Prostate gland (tissue), 2 donors: ENCODE data around the gene SWSAP1. TPM values are rescaled to one million over a fixed set of nuclear protein-coding genes. Genes with fewer than 3 reads are reported as not detected.

ENCODE experiments used
- DNase-seq: peaks from one replicate; pipeline ENCODE4 v3.0.0-alpha.2; 2019; ENCODE audit warnings: low spot score
- H3K27ac ChIP-seq, 2 donors: fragments of 200-600 bp; sonication (generic); 2 replicates each; pipeline ENCODE4 v1.5.1; 2017 to 2019
- H3K27me3 ChIP-seq: fragments of 200-600 bp; sonication (generic); replicated peaks from 2 replicates; pipeline ENCODE4 v1.5.1; 2019; ENCODE audit not compliant: insufficient read depth
- H3K36me3 ChIP-seq, 2 donors: fragments of 200-600 bp; sonication (generic); 1 replicate in 1 of 2; 2 replicates in 1 of 2; pipeline versions ENCODE4 v1.5.1 to v1.8.1; 2017 to 2019
- H3K4me1 ChIP-seq: fragments of 200-600 bp; sonication (generic); replicated peaks from 2 replicates; pipeline ENCODE4 v1.5.1; 2019
- H3K4me3 ChIP-seq, 2 donors: fragments of 200-600 bp; sonication (generic); 2 replicates each; pipeline ENCODE4 v1.5.1; 2017 to 2019
- H3K9me3 ChIP-seq: fragments of 200-600 bp; sonication (generic); 2 replicates; pipeline ENCODE4 v1.5.1; 2017
- POLR2A ChIP-seq: fragments of 450-650 bp; IDR thresholded peaks from one replicate; pipeline ENCODE4 v1.6.1; 2016; ENCODE audit warnings: antibody characterized with exemption, mild to moderate bottlenecking
- POLR2AphosphoS5 ChIP-seq: sonication (generic); formaldehyde crosslinking; IDR thresholded peaks from one replicate; pipeline ENCODE4 v1.6.1; 2017; ENCODE audit warnings: antibody characterized with exemption
- WGBS: methylation state at CpG from one replicate; pipeline ENCODE4 v1.1.5; 2018; 5-methylcytosine and 5-hydroxymethylcytosine counted together
- intact Hi-C: fragments of 100-400 bp; cut with DNase I; formaldehyde crosslinking; loops from one replicate; pipeline ENCODE4 v1.14.2; 2022
- total RNA-seq, 2 donors: library from RNA; depleted of rRNA; stranded (reverse); fragments of >200 nt; gene quantifications; one replicate each; pipeline ENCODE4 v1.1.0, GENCODE V29; 2016
- TF ChIP-seq, protein P1 (sequence below), 4 experiments: fragments of 200-600 bp in 2 of 4; fragments of 450-650 bp in 2 of 4; sonication (generic) in 2 of 4; IDR thresholded peaks; 1 replicate in 3 of 4; 2 replicates in 1 of 4; pipeline ENCODE4 v1.5.1; 2016 to 2019; ENCODE audit warnings: antibody characterized with exemption in 4 of 4, mild to moderate bottlenecking in 2 of 4, moderate library complexity in 2 of 4

SWSAP1 gene
- total RNA-seq, 2 donors from 2014 or later = 4.1 to 6.3 TPM

DNA sequence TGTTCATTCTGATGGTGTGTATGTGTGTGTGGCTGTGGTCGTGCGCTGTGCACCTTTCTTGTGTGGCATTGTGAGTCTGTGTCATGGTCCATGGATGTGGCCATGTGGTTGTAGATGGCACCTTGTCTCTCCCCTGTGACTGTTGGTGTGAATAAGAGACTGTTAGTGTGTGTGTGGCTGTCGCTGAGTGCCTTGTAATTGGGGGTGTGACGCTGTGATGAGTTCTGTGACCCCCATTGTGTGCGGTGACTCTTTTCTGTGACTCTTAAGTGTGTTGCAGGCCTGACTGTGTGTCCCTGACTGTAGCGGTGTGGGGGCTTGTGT is 18.4 kb upstream of the SWSAP1 start:
- Histone ChIP-seq H3K4me3 (peak overlapping the region; percentile 61 to 81), H3K9me3 (no peaks in the 10 kb centered on the region)

DNA sequence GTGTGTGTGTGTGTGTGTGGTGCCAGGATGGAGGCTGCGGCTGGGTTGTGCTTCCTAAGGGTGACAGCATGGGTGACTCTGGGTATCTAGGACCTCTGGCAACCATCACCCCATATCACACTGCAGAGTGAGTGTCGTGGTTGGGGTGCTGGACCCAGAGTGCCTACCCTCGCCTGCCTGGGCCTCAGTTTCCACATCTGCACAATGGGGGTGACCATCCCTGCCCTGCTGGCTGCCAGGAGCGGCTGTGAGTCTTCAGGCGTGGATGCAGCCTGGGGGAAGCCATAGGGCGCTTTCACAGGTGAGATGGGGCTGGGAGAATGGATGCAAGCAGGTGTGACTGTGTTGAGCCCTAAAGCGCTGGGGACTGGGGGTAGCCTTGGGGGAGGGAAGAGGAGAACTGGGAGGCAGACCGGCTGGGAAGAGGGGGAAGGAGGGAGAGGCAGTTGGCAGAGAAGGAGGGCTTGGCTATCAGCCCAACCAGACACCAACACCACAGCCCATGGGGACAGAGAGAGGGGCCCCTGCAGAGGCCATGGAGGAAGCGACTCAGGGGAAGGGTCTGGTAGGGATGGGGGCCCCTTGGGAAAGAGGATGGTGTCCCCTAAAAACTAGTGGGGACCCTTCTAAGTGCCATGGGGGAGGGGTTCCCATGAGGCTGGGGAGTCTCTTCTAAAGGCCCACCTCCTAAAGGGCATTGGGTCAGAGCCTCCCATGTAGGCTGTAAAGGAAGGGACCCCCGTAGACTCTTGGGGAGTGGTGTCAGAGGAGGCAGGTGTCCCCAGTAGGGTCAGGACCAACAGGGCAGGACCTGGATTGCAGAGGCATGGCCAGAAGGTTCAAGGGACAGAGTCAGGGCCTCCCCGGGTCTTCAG is 17.6 kb upstream of the SWSAP1 start:
- 78% methylated on average over 11 of the region's 11 CpGs for WGBS
- no peak for DNase-seq
- Histone ChIP-seq H3K27me3 (no peaks in the 10 kb centered on the region), H3K27ac (no peak overlapping the region), H3K4me3 (no peak overlapping the region), H3K4me1 (no peaks in the 10 kb centered on the region), H3K9me3 (no peaks in the 10 kb centered on the region), H3K36me3 (no peaks in the 10 kb centered on the region)
- intact Hi-C loops = no loop called here
- TF ChIP-seq POLR2A = no peak
- TF ChIP-seq, protein P1, sequence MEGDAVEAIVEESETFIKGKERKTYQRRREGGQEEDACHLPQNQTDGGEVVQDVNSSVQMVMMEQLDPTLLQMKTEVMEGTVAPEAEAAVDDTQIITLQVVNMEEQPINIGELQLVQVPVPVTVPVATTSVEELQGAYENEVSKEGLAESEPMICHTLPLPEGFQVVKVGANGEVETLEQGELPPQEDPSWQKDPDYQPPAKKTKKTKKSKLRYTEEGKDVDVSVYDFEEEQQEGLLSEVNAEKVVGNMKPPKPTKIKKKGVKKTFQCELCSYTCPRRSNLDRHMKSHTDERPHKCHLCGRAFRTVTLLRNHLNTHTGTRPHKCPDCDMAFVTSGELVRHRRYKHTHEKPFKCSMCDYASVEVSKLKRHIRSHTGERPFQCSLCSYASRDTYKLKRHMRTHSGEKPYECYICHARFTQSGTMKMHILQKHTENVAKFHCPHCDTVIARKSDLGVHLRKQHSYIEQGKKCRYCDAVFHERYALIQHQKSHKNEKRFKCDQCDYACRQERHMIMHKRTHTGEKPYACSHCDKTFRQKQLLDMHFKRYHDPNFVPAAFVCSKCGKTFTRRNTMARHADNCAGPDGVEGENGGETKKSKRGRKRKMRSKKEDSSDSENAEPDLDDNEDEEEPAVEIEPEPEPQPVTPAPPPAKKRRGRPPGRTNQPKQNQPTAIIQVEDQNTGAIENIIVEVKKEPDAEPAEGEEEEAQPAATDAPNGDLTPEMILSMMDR (IDR thresholded peaks at IDR 0.05) = no peak
- no peak for TF ChIP-seq POLR2AphosphoS5

More for the DNA sequence above, 18.4 kb upstream of the SWSAP1 start:
- H3K27me3 ChIP-seq = no peaks in the 10 kb centered on the region
- DNase-seq = no peak
- WGBS = 82% methylated on average over 6 of the region's 6 CpGs
- no peaks in the 10 kb centered on the region for H3K36me3 ChIP-seq
- intact Hi-C loops = no loop called here
- no peaks in the 10 kb centered on the region for H3K4me1 ChIP-seq
- no peak overlapping the region for H3K27ac ChIP-seq
- TF ChIP-seq POLR2AphosphoS5 (no peak), POLR2A (no peak)
- TF ChIP-seq, protein P1 (IDR thresholded peaks at IDR 0.05) = no peak

DNA sequence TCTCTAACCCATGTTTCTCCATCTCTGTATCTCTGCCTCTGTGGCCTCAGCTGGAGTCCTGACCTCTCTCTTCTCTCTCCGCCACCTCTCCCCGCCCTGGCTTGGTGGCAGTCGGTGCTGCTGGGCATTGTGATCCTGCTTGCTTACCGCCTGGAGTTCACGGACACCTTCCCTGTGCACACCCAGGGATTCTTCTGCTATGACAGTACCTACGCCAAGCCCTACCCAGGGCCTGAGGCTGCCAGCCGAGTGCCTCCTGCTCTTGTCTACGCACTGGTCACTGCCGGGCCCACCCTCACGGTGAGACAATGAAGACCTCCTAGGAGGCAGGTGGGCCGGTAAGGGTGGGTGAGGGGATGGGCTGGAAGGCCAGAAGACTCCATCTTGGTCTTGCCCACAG is 15.0 kb upstream of the SWSAP1 start:
- TF ChIP-seq, protein P1 (IDR thresholded peaks at IDR 0.05) = no peak
- Histone ChIP-seq H3K4me1 (no peaks in the 10 kb centered on the region), H3K27ac (no peak overlapping the region), H3K36me3 (peaks cover 0 to 2% of the 10 kb centered on the region in 2 donors), H3K4me3 (no peak overlapping the region), H3K27me3 (no peaks in the 10 kb centered on the region), H3K9me3 (no peaks in the 10 kb centered on the region)
- intact Hi-C loops = no loop called here
- 84% methylated on average over 11 of the region's 11 CpGs for WGBS
- DNase-seq = no peak

DNA sequence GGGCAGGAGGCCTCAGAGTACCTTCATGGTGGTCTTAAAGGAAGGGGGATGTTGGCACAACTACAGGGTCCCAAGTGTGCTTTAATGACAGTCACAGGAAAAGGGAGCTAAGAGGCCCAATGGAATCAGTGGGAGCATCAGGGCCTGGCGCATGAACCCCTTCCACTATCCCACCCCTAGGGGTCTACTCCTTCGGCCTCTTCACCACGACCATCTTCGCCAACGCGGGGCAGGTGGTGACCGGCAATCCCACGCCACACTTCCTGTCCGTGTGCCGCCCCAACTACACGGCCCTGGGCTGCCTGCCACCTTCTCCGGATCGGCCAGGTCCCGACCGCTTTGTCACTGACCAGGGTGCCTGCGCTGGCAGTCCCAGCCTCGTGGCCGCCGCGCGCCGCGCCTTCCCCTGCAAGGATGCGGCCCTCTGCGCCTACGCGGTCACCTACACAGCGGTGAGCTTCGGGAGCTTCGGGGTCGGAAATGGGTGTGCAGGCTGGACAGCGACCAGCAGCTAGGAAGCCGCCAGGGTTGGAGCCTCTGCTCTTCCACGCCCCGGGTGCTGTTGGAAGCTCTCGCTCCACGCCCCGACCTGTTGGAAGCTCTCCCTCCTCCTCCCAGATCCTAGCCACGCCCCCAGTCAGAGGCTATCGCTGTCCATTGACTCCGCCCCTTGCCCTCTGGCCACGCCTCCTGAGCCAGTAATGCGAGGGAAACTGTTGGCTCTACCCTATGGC is 13.3 kb upstream of the SWSAP1 start:
- Histone ChIP-seq H3K36me3 (peaks cover 0 to 3% of the 10 kb centered on the region in 2 donors), H3K9me3 (no peaks in the 10 kb centered on the region), H3K4me3 (no peak overlapping the region), H3K27me3 (no peaks in the 10 kb centered on the region), H3K27ac (no peak overlapping the region), H3K4me1 (no peaks in the 10 kb centered on the region)
- WGBS = 60% methylated on average over 39 of the region's 43 CpGs
- intact Hi-C loops = no loop called here
- TF ChIP-seq POLR2A (no peak), POLR2AphosphoS5 (no peak)
- TF ChIP-seq, protein P1 (IDR thresholded peaks at IDR 0.05) = no peak
- DNase-seq = no peak
